Measurements from ENCODE around the gene ZSWIM4.

Gene ZSWIM4

DNA sequence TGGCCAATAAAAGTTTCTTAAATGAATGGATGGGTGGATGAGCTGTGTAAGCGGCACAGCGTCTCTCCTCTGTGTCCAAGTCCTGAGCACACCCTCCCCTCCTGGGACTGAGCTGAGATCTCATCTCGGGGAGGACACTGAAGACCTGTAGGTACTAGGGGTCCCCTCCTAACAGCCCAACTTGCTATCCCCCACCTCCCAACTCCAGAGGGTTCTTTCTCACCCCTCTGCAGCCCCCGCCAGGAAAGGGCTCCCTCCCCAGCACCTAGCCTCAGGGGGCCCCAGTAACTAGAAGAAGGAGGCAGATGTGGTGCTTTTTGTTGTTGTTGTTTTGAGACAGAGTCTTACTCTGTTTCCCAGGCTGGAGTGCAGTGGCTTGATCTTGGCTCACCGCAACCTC is 80.6 kb downstream of the ZSWIM4 start:
- no peak for TF ChIP-seq POLR2AphosphoS5 (IDR thresholded peaks at IDR 0.05; ENCODE audit: low read depth, low read length)
- no peak for TF ChIP-seq SIN3A (IDR thresholded peaks at IDR 0.05; ENCODE audit: borderline replicate concordance, insufficient read depth, low read length)
- no peak for TF ChIP-seq TAF1 (IDR thresholded peaks at IDR 0.05; ENCODE audit: borderline replicate concordance, insufficient read depth, low read length)

DNA sequence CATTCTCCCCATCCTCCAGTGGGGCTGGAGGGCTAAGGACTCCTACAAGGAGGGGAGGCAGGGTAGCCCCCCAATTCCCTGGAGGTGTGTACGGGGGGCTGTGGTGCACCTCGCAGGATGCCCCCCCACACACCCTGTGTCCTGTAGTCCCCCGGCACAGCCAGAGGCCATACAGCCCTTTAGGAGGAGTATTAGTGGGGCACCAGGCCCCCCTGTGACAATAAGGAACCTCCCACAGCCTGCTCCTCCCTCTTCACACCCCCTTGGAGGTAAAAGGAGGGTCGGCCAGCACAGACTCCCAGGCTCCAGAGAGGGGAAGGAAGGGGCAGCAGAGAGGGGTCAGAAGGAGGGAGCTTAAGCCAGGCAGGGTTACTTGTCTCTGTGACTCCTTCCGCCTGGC is 81.6 kb downstream of the ZSWIM4 start, which contains the start of gene NANOS3:
TSS of gene NANOS3 (plus strand) at position 301 of the 400 bp plus-strand sequence. CDS start 115 bp downstream, outside the sequence.
- TF ChIP-seq, protein P1, sequence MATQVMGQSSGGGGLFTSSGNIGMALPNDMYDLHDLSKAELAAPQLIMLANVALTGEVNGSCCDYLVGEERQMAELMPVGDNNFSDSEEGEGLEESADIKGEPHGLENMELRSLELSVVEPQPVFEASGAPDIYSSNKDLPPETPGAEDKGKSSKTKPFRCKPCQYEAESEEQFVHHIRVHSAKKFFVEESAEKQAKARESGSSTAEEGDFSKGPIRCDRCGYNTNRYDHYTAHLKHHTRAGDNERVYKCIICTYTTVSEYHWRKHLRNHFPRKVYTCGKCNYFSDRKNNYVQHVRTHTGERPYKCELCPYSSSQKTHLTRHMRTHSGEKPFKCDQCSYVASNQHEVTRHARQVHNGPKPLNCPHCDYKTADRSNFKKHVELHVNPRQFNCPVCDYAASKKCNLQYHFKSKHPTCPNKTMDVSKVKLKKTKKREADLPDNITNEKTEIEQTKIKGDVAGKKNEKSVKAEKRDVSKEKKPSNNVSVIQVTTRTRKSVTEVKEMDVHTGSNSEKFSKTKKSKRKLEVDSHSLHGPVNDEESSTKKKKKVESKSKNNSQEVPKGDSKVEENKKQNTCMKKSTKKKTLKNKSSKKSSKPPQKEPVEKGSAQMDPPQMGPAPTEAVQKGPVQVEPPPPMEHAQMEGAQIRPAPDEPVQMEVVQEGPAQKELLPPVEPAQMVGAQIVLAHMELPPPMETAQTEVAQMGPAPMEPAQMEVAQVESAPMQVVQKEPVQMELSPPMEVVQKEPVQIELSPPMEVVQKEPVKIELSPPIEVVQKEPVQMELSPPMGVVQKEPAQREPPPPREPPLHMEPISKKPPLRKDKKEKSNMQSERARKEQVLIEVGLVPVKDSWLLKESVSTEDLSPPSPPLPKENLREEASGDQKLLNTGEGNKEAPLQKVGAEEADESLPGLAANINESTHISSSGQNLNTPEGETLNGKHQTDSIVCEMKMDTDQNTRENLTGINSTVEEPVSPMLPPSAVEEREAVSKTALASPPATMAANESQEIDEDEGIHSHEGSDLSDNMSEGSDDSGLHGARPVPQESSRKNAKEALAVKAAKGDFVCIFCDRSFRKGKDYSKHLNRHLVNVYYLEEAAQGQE (IDR thresholded peaks at IDR 0.05; ENCODE audit: insufficient read depth in 1 of 2, low read depth in 2 of 2, low read length in 2 of 2): no peak
- TF ChIP-seq TAF1 (IDR thresholded peaks at IDR 0.05; ENCODE audit: borderline replicate concordance, insufficient read depth, low read length) (no peak), FOXP2 (optimal IDR thresholded peaks at IDR 0.05; ENCODE audit: borderline replicate concordance, extremely low read depth, extremely low read length, insufficient read depth) (no peak), SIN3A (IDR thresholded peaks at IDR 0.05; ENCODE audit: borderline replicate concordance, insufficient read depth, low read length) (no peak), POLR2AphosphoS5 (IDR thresholded peaks at IDR 0.05; ENCODE audit: low read depth, low read length) (no peak)

DNA sequence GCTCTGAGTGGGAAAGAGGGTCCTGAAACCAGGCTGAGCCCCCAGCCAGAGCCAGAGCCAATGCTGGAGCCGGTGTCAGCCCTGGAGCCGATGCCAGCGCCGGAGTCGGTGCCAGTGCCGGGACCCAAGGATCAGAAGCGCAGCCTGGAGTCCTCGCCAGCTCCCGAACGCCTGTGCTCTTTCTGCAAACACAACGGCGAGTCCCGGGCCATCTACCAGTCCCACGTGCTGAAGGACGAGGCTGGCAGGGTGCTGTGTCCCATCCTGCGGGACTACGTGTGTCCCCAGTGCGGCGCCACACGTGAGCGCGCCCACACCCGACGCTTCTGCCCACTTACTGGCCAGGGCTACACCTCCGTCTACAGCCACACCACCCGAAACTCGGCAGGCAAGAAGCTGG is 82.1 kb downstream of the ZSWIM4 start:
- TF ChIP-seq, protein P1 (IDR thresholded peaks at IDR 0.05; ENCODE audit: insufficient read depth in 1 of 2, low read depth in 2 of 2, low read length in 2 of 2): no peak
- no peak for TF ChIP-seq SIN3A (IDR thresholded peaks at IDR 0.05; ENCODE audit: borderline replicate concordance, insufficient read depth, low read length)
- no peak for TF ChIP-seq FOXP2 (optimal IDR thresholded peaks at IDR 0.05; ENCODE audit: borderline replicate concordance, extremely low read depth, extremely low read length, insufficient read depth)
- no peak for TF ChIP-seq TAF1 (IDR thresholded peaks at IDR 0.05; ENCODE audit: borderline replicate concordance, insufficient read depth, low read length)
- TF ChIP-seq POLR2AphosphoS5 (IDR thresholded peaks at IDR 0.05; ENCODE audit: low read depth, low read length): no peak

DNA sequence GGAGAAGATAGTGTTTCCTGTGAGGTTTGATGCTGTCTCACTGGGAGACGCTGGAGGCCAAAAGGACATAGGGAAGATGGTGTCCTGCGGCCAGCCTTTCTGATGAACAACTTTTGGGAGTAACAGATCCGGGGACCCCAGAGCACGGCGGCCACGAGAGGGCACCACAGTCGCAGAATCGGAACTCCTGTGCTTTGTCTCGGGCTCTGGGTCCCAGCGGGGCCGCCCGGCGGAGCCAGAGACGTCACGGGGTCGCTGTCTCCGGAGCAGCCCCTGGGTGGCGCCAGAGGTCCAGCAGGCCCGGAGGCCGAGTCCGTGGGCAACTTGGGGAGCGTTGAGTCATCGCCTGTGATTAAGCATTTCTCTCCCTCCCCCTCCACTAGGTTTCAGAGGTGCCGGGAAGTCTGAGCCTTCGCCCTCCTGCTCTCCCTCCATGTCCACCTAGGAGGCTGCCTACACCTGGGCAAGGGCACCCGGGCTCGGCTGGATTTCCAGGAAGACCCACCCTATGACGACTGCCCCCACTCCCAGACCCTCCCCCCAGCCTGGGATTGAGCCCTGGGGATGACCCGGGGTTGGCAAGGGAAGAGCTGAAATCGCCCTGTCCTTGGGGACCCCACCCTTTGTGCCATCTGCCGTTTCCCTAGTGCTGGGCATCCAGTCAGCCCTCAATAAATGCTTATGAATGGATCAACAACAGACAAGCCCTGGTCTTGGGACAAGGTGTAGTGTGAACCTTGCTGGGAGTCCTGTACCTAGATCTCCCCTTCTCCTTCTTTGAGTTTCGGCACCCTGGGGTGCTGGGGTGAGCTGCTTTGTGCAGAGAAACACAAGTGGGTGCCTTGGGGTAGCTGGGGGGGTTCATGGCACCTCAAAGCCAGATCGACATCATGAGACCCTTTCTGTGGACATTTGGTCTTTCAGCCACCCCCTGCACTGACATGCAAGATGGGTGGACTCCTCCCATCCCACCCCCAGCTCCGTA is 85.1 kb downstream of the ZSWIM4 start:
- TF ChIP-seq FOXP2 (optimal IDR thresholded peaks at IDR 0.05; ENCODE audit: borderline replicate concordance, extremely low read depth, extremely low read length, insufficient read depth) (peak; percentile 82), TAF1 (IDR thresholded peaks at IDR 0.05; ENCODE audit: borderline replicate concordance, insufficient read depth, low read length) (no peak), POLR2AphosphoS5 (IDR thresholded peaks at IDR 0.05; ENCODE audit: low read depth, low read length) (no peak), SIN3A (IDR thresholded peaks at IDR 0.05; ENCODE audit: borderline replicate concordance, insufficient read depth, low read length) (no peak)
- TF ChIP-seq, protein P1 (IDR thresholded peaks at IDR 0.05; ENCODE audit: insufficient read depth in 1 of 2, low read depth in 2 of 2, low read length in 2 of 2): no peak

DNA sequence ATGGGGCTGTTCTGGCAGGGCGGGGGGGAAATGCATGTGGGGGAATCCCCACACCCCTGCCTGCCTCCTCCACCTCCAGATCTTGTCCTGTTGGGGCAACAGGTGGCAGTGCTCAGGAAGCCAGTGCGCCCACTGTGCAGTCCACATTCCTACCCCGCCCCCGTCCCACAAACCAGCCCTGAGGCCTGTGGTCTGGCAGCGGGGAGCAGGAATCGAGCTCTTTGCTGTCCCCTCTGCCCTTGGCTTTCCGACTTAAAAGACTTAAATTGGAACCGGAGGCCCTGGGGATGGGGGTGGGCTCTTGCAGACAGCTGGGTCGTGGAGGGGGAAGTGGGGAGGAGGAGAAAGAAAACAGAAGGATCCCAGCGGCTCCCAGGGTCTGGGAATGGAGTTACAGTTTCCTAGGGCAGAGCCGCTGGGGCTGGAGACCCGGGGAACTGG is 86.0 kb downstream of the ZSWIM4 start:
- TF ChIP-seq SIN3A (IDR thresholded peaks at IDR 0.05; ENCODE audit: borderline replicate concordance, insufficient read depth, low read length) (no peak), FOXP2 (optimal IDR thresholded peaks at IDR 0.05; ENCODE audit: borderline replicate concordance, extremely low read depth, extremely low read length, insufficient read depth) (no peak), POLR2AphosphoS5 (IDR thresholded peaks at IDR 0.05; ENCODE audit: low read depth, low read length) (no peak)
